Measurements from ENCODE around the gene ADAMTSL5.
"Not testable (repeated sequence)": the region's sequence is repeated elsewhere in the genome, so short reads cannot be mapped to it uniquely, and the experiment has no call there.

The ADAMTSL5 gene

DNA sequence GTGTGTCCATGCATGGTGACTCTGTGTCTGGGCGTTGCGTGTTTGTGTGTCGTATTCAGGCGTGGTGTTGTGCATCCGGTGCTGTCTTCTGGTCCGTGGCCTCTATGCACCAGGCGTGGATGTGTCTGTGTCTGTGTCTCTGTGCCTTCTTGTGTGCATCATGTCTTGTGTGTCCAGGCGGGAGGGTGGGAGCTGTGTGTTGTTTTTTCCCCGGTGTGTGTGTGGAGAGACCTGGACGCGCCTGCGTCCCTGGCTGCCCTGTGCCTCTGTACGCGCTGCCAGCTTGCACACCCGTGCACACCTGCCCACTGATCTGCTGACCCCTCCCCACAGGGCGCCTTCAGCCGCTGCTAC is 12.1 kb upstream of the ADAMTSL5 start:
- no peak for DNase-seq (ENCODE audit: extremely low spot score)
- no peak for TF ChIP-seq SP1 (IDR thresholded peaks at IDR 0.05)
- no peak for TF ChIP-seq SUZ12 (IDR thresholded peaks at IDR 0.05)
- TF ChIP-seq FOXM1 (IDR thresholded peaks at IDR 0.05; ENCODE audit: borderline replicate concordance), result no peak
- no peak for TF ChIP-seq FOXK2 (IDR thresholded peaks at IDR 0.05)
- no peak for TF ChIP-seq L3MBTL2 (conservative IDR thresholded peaks at IDR 0.05)
- ChIA-PET CTCF (no interaction called here), POLR2A (no interaction called here)

DNA sequence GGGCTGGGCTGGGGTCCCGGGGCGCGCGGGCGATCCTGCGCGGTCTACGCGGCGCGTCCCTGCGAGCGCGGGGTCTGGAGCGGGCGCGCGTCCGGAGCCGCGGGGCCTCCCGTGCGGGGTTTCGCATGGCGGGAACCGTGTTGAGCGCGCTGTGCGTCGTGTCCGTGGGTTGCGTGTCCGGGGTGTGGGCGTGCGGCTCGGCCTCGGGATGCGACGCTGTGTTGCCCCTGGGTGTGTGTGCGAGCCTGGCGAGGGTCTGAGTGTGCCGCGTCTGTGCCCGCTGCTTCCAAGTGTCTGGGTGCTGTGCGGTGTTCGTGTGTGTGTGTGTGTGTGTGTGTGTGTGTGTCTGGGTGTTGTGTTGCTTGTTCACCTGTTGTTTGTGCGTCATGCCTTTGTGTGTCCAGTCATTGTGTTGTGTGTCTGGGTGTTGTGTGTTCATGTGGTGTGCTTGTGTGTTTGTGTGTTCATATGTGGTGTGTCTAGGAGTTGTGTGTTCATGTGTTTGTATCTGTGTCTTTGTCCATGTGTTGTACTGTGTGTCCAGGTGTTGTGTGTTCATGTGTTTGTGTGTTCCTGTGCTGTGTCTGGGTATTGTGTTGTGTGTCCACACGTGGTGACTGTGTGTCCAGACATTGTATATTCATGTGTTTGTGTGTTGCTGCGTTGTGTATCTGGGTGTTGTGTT is 11.6 kb upstream of the ADAMTSL5 start:
- POLR2A ChIA-PET, result no interaction called here
- CTCF ChIA-PET, result no interaction called here
- TF ChIP-seq ZNF384 (IDR thresholded peaks at IDR 0.05) (no peak), LEF1 (IDR thresholded peaks at IDR 0.05; ENCODE audit: borderline replicate concordance) (no peak), ARNT (IDR thresholded peaks at IDR 0.05) (no peak), ELF4 (IDR thresholded peaks at IDR 0.05) (no peak), NFRKB (IDR thresholded peaks at IDR 0.05) (no peak), SUZ12 (IDR thresholded peaks at IDR 0.05) (no peak), FOXK2 (IDR thresholded peaks at IDR 0.05) (no peak), L3MBTL2 (conservative IDR thresholded peaks at IDR 0.05) (no peak; the same call in 1 of the 2 replicates), FOXM1 (IDR thresholded peaks at IDR 0.05; ENCODE audit: borderline replicate concordance) (no peak), HDGF (IDR thresholded peaks at IDR 0.05; ENCODE audit: borderline replicate concordance) (no peak), BHLHE40 (IDR thresholded peaks at IDR 0.05; ENCODE audit: borderline replicate concordance) (no peak), SP1 (IDR thresholded peaks at IDR 0.05) (no peak)
- TF ChIP-seq, protein P1, sequence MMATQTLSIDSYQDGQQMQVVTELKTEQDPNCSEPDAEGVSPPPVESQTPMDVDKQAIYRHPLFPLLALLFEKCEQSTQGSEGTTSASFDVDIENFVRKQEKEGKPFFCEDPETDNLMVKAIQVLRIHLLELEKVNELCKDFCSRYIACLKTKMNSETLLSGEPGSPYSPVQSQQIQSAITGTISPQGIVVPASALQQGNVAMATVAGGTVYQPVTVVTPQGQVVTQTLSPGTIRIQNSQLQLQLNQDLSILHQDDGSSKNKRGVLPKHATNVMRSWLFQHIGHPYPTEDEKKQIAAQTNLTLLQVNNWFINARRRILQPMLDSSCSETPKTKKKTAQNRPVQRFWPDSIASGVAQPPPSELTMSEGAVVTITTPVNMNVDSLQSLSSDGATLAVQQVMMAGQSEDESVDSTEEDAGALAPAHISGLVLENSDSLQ (IDR thresholded peaks at IDR 0.05), result no peak
- no peak for DNase-seq (ENCODE audit: extremely low spot score)

DNA sequence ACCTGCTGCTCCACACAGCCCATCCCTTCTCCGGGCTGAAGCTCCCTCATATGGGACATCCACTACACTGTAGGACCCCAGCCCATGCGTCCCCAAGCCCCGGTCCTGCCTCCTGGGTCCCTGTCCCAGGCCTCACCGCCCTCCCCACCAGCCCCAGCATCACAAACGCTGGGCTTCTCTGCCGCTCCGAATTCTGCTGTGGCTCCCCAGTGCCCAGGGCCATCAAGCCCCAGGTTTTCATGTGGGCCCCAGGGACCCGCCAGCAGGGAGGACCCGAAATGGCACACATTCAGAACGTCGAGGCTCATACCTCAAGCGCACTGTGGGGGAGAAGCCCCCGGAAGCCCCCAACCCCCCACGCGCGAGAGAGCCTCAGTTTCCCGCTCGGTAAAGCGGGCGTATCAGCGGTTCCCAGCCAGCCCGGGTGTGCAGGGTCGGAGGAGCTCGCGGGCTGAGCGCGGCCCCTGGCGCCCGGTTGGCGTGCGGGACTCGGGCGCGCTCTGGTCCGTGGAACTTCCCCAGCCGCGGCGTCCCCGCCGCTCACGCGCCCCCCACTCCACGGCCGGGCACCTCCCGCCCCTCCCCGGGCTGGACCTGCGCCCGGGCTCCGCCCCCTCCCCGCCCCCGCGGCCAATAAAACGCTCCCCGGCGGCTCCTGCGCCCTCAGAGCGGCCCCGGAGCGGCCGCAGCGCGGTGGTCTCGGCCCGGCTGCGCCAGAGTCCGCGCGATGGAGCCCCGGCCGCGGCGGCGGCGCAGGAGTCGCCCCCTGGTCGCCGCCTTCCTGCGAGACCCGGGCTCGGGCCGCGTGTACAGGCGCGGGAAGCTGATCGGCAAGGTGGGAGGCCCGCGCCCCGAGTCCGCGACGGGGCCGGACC is 10.8 kb upstream of the ADAMTSL5 start, which contains the start of gene PLK5:
Gene PLK5 (plus strand): TSS at position 666 of the 875 bp plus-strand sequence. CDS start 2,920 bp downstream, outside the sequence.
- POLR2A ChIA-PET, result no interaction called here
- DNase-seq (ENCODE audit: extremely low spot score), result no peak
- CTCF ChIA-PET, result no interaction called here
- TF ChIP-seq CTBP1 (IDR thresholded peaks at IDR 0.05; ENCODE audit: borderline replicate concordance), result no peak
- TF ChIP-seq ELF4 (IDR thresholded peaks at IDR 0.05), result no peak
- no peak for TF ChIP-seq ARNT (IDR thresholded peaks at IDR 0.05)
- no peak for TF ChIP-seq ZNF384 (IDR thresholded peaks at IDR 0.05)
- TF ChIP-seq TARDBP (IDR thresholded peaks at IDR 0.05), result no peak
- no peak for TF ChIP-seq HDGF (IDR thresholded peaks at IDR 0.05; ENCODE audit: borderline replicate concordance)

DNA sequence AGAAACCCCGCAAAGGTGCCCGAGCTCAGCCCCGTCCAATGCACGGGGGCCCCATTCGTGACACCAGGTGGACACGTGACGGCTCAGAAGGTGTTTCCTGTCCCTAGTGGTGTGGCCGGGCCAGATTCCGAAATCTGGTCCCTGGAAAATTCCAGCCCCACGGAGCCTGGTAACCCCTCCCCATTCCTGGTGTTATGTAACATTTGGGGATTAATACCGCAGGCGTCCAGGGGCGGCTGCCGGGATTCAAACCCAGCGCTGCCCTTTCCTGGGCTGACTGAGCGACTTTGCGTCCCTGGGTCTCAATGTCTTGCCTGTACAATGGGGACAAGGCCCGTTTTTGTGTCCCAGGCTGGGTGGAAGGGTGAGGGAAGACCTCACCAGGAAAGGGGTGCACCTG is 10.0 kb upstream of the ADAMTSL5 start:
- DNase-seq (ENCODE audit: extremely low spot score), result no peak
- POLR2A ChIA-PET, result no interaction called here
- CTCF ChIA-PET, result no interaction called here

DNA sequence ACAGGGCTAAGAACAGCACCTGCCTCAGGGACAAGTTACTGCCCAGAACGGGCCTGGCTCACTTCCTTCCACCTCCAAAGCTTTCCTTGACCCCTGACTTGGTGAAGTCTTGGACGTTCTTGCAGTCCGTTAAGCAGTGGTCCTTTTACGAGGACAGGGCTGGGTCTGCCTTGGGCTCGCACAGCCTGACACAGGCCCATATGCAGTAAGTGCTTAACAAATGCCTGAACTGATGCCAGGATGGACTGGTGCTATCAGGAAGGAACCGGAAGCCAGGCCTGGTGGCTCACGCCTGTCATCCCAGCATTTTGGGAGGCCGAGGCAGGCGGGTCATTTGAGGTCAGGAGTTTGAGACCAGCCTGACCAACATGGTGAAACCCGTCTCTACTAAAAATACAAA is 9.2 kb upstream of the ADAMTSL5 start:
- no peak for TF ChIP-seq LEF1 (IDR thresholded peaks at IDR 0.05; ENCODE audit: borderline replicate concordance)
- TF ChIP-seq L3MBTL2 (conservative IDR thresholded peaks at IDR 0.05), result no peak
- no peak for TF ChIP-seq SUZ12 (IDR thresholded peaks at IDR 0.05)
- TF ChIP-seq FOXK2 (IDR thresholded peaks at IDR 0.05), result no peak
- TF ChIP-seq NFRKB (IDR thresholded peaks at IDR 0.05), result no peak
- no peak for TF ChIP-seq FOXA1 (IDR thresholded peaks at IDR 0.05)
- TF ChIP-seq, protein P1 (IDR thresholded peaks at IDR 0.05), result no peak
- no peak for TF ChIP-seq ELF4 (IDR thresholded peaks at IDR 0.05)
- ChIA-PET CTCF (no interaction called here), POLR2A (no interaction called here)
- no peak for DNase-seq (ENCODE audit: extremely low spot score)

More for the DNA sequence above, 10.0 kb upstream of the ADAMTSL5 start:
- TF ChIP-seq FOXM1 (IDR thresholded peaks at IDR 0.05; ENCODE audit: borderline replicate concordance) (no peak), HDGF (IDR thresholded peaks at IDR 0.05; ENCODE audit: borderline replicate concordance) (no peak), L3MBTL2 (conservative IDR thresholded peaks at IDR 0.05) (no peak)

DNA sequence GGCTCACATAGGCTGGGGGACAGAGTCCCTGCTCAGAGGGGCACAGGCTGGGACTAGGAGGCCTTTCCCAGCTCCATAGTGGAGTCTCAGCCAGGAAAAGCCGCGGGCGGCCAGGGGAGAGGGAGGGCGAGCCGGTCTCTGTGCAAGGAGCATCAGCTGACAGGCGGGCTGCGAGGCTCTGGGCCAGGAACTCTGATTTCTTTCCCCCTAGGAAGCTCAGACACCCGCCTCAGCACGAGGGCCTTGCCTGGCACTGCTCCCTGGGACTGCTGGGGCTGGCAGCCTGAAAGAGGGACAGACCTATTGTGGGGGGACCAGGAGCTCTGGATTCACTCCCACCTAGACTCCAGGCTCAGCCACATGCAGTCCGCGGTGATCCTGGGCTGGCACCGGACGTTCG is 8.8 kb upstream of the ADAMTSL5 start:
- no peak for TF ChIP-seq NFRKB (IDR thresholded peaks at IDR 0.05)
- no peak for TF ChIP-seq FOXA1 (IDR thresholded peaks at IDR 0.05)
- TF ChIP-seq FOXK2 (IDR thresholded peaks at IDR 0.05), result no peak
- no peak for DNase-seq (ENCODE audit: extremely low spot score)
- POLR2A ChIA-PET, result no interaction called here
- CTCF ChIA-PET, result no interaction called here

DNA sequence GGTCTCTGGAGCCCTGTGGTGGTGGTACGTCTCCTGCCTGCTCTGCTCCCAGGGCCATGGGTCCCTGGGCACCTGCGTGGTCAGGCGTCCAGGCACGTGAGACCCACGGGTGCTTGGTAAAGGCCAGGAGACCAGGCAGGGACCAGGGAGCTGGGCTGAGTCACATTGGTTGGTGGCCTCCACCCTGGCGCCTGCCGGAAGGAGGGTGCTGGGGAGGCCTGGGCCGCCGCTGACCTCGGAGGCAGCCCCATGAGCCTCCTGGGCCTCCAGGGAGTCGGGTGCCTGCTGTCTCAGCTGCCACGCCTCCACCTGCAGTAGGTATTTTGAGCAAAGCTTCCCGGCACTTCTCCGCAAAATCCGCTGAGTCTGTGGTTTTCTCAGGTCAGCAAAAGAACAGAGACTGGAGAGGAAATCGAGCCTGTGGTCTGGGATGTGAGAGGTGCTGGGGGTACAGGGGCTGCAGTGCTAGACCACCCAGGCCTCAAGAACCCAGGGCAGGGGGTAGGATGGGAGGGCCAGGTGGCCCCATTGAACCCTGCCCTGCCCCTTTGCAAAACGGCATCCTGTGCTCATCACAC is 7.5 kb upstream of the ADAMTSL5 start:
- no peak for DNase-seq (ENCODE audit: extremely low spot score)
- TF ChIP-seq, protein P1 (IDR thresholded peaks at IDR 0.05), result no peak
- TF ChIP-seq ELF4 (IDR thresholded peaks at IDR 0.05) (no peak), NFRKB (IDR thresholded peaks at IDR 0.05) (no peak), FOXM1 (IDR thresholded peaks at IDR 0.05; ENCODE audit: borderline replicate concordance) (no peak), SUZ12 (IDR thresholded peaks at IDR 0.05) (no peak), HDGF (IDR thresholded peaks at IDR 0.05; ENCODE audit: borderline replicate concordance) (no peak), SP1 (IDR thresholded peaks at IDR 0.05) (no peak), LEF1 (IDR thresholded peaks at IDR 0.05; ENCODE audit: borderline replicate concordance) (no peak), CTBP1 (IDR thresholded peaks at IDR 0.05; ENCODE audit: borderline replicate concordance) (no peak), BHLHE40 (IDR thresholded peaks at IDR 0.05; ENCODE audit: borderline replicate concordance) (no peak), L3MBTL2 (conservative IDR thresholded peaks at IDR 0.05) (no peak), ARNT (IDR thresholded peaks at IDR 0.05) (no peak), FOXK2 (IDR thresholded peaks at IDR 0.05) (no peak), FOXA1 (IDR thresholded peaks at IDR 0.05) (no peak), TARDBP (IDR thresholded peaks at IDR 0.05) (no peak), ZNF384 (IDR thresholded peaks at IDR 0.05) (no peak)
- ChIA-PET CTCF (no interaction called here), POLR2A (no interaction called here)

DNA sequence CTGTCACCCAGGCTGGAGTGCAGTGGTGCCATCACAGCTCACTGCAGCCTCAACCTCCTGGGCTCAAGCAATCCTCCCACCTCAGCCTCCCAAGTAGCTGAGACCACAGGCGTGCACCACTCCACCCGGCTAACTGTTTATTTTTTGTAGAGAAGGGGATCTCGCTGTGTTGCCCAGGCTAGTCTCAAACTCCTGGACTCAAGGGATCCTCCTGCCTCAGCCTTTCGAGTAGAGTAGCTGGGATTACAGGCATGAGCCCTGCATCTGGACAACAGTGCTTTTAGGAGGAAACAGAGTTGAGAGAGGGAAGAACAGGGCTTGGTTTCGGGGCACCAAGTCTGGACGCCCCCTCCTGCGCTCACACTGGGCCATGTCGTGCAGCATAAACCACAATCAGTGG is 7.0 kb upstream of the ADAMTSL5 start:
- CTCF ChIA-PET; DNase-seq (ENCODE audit: extremely low spot score); POLR2A ChIA-PET: not testable (repeated sequence)
